ENCODE results near the gene PCCA.
"Not testable (repeated sequence)": the region's sequence is repeated elsewhere in the genome, so short reads cannot be mapped to it uniquely, and the experiment has no call there.

The PCCA gene

DNA sequence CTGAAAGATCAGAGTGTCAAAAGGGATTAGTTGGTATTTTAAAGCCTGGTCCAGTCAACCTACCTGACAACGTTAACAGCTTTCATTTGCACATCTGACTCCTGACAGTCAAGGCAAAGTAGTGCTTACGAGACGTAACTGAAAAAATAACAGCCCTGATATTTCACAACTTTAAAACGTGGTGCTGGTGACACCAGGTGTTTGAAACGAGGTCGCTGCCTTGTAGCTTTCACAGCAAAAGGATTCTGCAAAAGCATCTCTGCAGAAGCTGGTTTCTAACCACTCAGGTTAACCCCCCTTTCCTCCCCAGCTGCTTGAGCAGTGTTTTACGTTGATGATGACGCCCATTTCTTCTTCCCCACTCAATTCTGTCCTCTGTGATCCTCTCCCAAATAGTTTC lies 476.4 kb downstream of the PCCA start:
- H3K23ac ChIP-seq (ENCODE audit: low read length in 2 of 2), result no peak overlapping the region
- no peak overlapping the region for H3K9ac ChIP-seq (ENCODE audit: low read length)
- no peaks in the 10 kb centered on the region for H3K27me3 ChIP-seq (ENCODE audit: control insufficient read depth in 1 of 2, insufficient read depth in 1 of 2, low read length in 2 of 2)
- H4K91ac ChIP-seq (ENCODE audit: low read length), result no peak overlapping the region
- H3K9me3 ChIP-seq (ENCODE audit: control insufficient read depth, low read length), result peaks cover 5% of the 10 kb centered on the region
- no peak overlapping the region for H3K4me2 ChIP-seq (ENCODE audit: low read length, poor library complexity, severe bottlenecking)
- H2BK5ac ChIP-seq (ENCODE audit: low read depth, low read length, poor library complexity, severe bottlenecking), result no peak overlapping the region
- no peak overlapping the region for H3K4me3 ChIP-seq (ENCODE audit: insufficient read depth in 1 of 2, low read depth in 1 of 2, low read length in 2 of 2)
- no peak overlapping the region for H2AK5ac ChIP-seq (ENCODE audit: low read length, severe bottlenecking)
- WGBS, result 70% methylated on average over 8 of the region's 8 CpGs
- H2AFZ ChIP-seq (ENCODE audit: low read depth, low read length), result no peak overlapping the region
- H3K27ac ChIP-seq (ENCODE audit: low read length, poor library complexity, severe bottlenecking), result no peak overlapping the region
- no peak overlapping the region for H2BK15ac ChIP-seq (ENCODE audit: low read depth, poor library complexity, severe bottlenecking)
- H3K36me3 ChIP-seq (ENCODE audit: control insufficient read depth in 1 of 2, insufficient read depth in 2 of 2, low read depth in 1 of 2, low read length in 2 of 2), result no peaks in the 10 kb centered on the region
- H3K14ac ChIP-seq (ENCODE audit: low read length in 2 of 2), result no peak overlapping the region
- no peak overlapping the region for H3K4ac ChIP-seq (ENCODE audit: low read depth in 1 of 2, low read length in 2 of 2)
- DNase-seq, result no peak
- H2BK12ac ChIP-seq (ENCODE audit: low read length in 2 of 2), result no peak overlapping the region
- H2BK120ac ChIP-seq (ENCODE audit: low read depth, low read length), result no peak overlapping the region
- peaks cover 6% of the 10 kb centered on the region for H3K4me1 ChIP-seq (ENCODE audit: control insufficient read depth, insufficient read depth, low read depth, low read length)
- H3K79me1 ChIP-seq (replicated peaks; ENCODE audit: low read length, poor library complexity, severe bottlenecking), result peaks cover 2% of the 10 kb centered on the region
- no peak overlapping the region for H4K8ac ChIP-seq (ENCODE audit: low read length)
- no peak overlapping the region for H3K18ac ChIP-seq (ENCODE audit: low read depth in 1 of 2, low read length in 2 of 2)

GRCh38 chr13:100566543-100566942 lies 477.6 kb downstream of the PCCA start:
- no peak overlapping the region for H3K4me2 ChIP-seq (ENCODE audit: low read length, poor library complexity, severe bottlenecking)
- no peak overlapping the region for H4K8ac ChIP-seq (ENCODE audit: low read length)
- H2BK15ac ChIP-seq (ENCODE audit: low read depth, poor library complexity, severe bottlenecking), result no peak overlapping the region
- H3K9me3 ChIP-seq (ENCODE audit: control insufficient read depth, low read length), result peaks cover 5% of the 10 kb centered on the region
- no peak overlapping the region for H4K91ac ChIP-seq (ENCODE audit: low read length)
- no peak overlapping the region for H3K14ac ChIP-seq (ENCODE audit: low read length in 2 of 2)
- no peaks in the 10 kb centered on the region for H3K36me3 ChIP-seq (ENCODE audit: control insufficient read depth in 1 of 2, insufficient read depth in 2 of 2, low read depth in 1 of 2, low read length in 2 of 2)
- peaks cover 2% of the 10 kb centered on the region for H3K79me1 ChIP-seq (replicated peaks; ENCODE audit: low read length, poor library complexity, severe bottlenecking)
- no peak overlapping the region for H3K4ac ChIP-seq (ENCODE audit: low read depth in 1 of 2, low read length in 2 of 2)
- no peak overlapping the region for H3K23ac ChIP-seq (ENCODE audit: low read length in 2 of 2)
- no peaks in the 10 kb centered on the region for H3K27me3 ChIP-seq (ENCODE audit: control insufficient read depth in 1 of 2, insufficient read depth in 1 of 2, low read length in 2 of 2)
- H2AK5ac ChIP-seq (ENCODE audit: low read length, severe bottlenecking), result no peak overlapping the region
- no peak overlapping the region for H3K9ac ChIP-seq (ENCODE audit: low read length)
- H3K4me3 ChIP-seq (ENCODE audit: insufficient read depth in 1 of 2, low read depth in 1 of 2, low read length in 2 of 2), result no peak overlapping the region
- no peak overlapping the region for H2AFZ ChIP-seq (ENCODE audit: low read depth, low read length)
- no peak overlapping the region for H2BK5ac ChIP-seq (ENCODE audit: low read depth, low read length, poor library complexity, severe bottlenecking)
- no peak overlapping the region for H3K18ac ChIP-seq (ENCODE audit: low read depth in 1 of 2, low read length in 2 of 2)
- 91% methylated on average over 5 of the region's 6 CpGs for WGBS
- no peak overlapping the region for H2BK12ac ChIP-seq (ENCODE audit: low read length in 2 of 2)
- peaks cover 5% of the 10 kb centered on the region for H3K4me1 ChIP-seq (ENCODE audit: control insufficient read depth, insufficient read depth, low read depth, low read length)
- no peak overlapping the region for H3K27ac ChIP-seq (ENCODE audit: low read length, poor library complexity, severe bottlenecking)
- no peak overlapping the region for H2BK120ac ChIP-seq (ENCODE audit: low read depth, low read length)
- DNase-seq, result no peak

GRCh38 chr13:100573121-100573520 lies 484.2 kb downstream of the PCCA start:
- Histone ChIP-seq H3K79me1 (replicated peaks; ENCODE audit: low read length, poor library complexity, severe bottlenecking) (no peaks in the 10 kb centered on the region), H2BK5ac (ENCODE audit: low read depth, low read length, poor library complexity, severe bottlenecking) (no peak overlapping the region), H3K4me3 (ENCODE audit: insufficient read depth in 1 of 2, low read depth in 1 of 2, low read length in 2 of 2) (no peak overlapping the region), H3K27ac (ENCODE audit: low read length, poor library complexity, severe bottlenecking) (no peak overlapping the region), H4K91ac (ENCODE audit: low read length) (no peak overlapping the region), H3K4me1 (ENCODE audit: control insufficient read depth, insufficient read depth, low read depth, low read length) (no peaks in the 10 kb centered on the region), H3K23ac (ENCODE audit: low read length in 2 of 2) (no peak overlapping the region), H3K27me3 (ENCODE audit: control insufficient read depth in 1 of 2, insufficient read depth in 1 of 2, low read length in 2 of 2) (no peaks in the 10 kb centered on the region), H3K9me3 (ENCODE audit: control insufficient read depth, low read length) (no peaks in the 10 kb centered on the region), H3K14ac (ENCODE audit: low read length in 2 of 2) (no peak overlapping the region), H3K36me3 (ENCODE audit: control insufficient read depth in 1 of 2, insufficient read depth in 2 of 2, low read depth in 1 of 2, low read length in 2 of 2) (peaks cover 0 to 4% of the 10 kb centered on the region in 2 experiments), H2AK5ac (ENCODE audit: low read length, severe bottlenecking) (no peak overlapping the region), H2AFZ (ENCODE audit: low read depth, low read length) (no peak overlapping the region), H2BK120ac (ENCODE audit: low read depth, low read length) (no peak overlapping the region), H2BK12ac (ENCODE audit: low read length in 2 of 2) (no peak overlapping the region), H3K18ac (ENCODE audit: low read depth in 1 of 2, low read length in 2 of 2) (no peak overlapping the region), H2BK15ac (ENCODE audit: low read depth, poor library complexity, severe bottlenecking) (no peak overlapping the region), H4K8ac (ENCODE audit: low read length) (no peak overlapping the region), H3K9ac (ENCODE audit: low read length) (no peak overlapping the region), H3K4me2 (ENCODE audit: low read length, poor library complexity, severe bottlenecking) (no peak overlapping the region), H3K4ac (ENCODE audit: low read depth in 1 of 2, low read length in 2 of 2) (no peak overlapping the region)
- WGBS, result 44% methylated on average over 2 of the region's 2 CpGs
- DNase-seq, result peak; percentile 79

DNA sequence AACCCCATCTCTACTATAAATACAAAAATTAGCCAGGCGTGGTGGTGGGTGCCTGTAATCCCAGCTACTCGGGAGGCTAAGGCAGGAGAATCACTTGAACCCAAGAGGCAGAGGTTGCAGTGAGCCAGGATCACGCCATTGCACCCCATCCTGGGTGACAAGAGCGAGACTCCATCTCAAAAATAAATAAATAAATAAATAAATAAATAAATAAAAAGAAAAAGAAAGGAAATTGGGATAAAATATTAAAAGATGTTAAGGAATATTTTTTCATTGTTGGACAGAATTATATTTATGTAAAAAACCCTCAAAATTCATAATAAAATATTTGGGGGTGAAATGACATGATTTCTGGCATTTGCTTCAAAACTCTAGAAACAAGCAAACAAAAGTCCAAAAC lies 488.3 kb downstream of the PCCA start:
- H3K4me2 ChIP-seq (ENCODE audit: low read length, poor library complexity, severe bottlenecking); H2BK12ac ChIP-seq (ENCODE audit: low read length in 2 of 2); DNase-seq; H4K91ac ChIP-seq (ENCODE audit: low read length); H3K79me1 ChIP-seq (replicated peaks; ENCODE audit: low read length, poor library complexity, severe bottlenecking); H2AFZ ChIP-seq (ENCODE audit: low read depth, low read length); H3K14ac ChIP-seq (ENCODE audit: low read length in 2 of 2); H3K4me1 ChIP-seq (ENCODE audit: control insufficient read depth, insufficient read depth, low read depth, low read length); H2AK5ac ChIP-seq (ENCODE audit: low read length, severe bottlenecking); H3K23ac ChIP-seq (ENCODE audit: low read length in 2 of 2); H2BK120ac ChIP-seq (ENCODE audit: low read depth, low read length); H3K4me3 ChIP-seq (ENCODE audit: insufficient read depth in 1 of 2, low read depth in 1 of 2, low read length in 2 of 2); H2BK15ac ChIP-seq (ENCODE audit: low read depth, poor library complexity, severe bottlenecking); H3K27me3 ChIP-seq (ENCODE audit: control insufficient read depth in 1 of 2, insufficient read depth in 1 of 2, low read length in 2 of 2); H3K27ac ChIP-seq (ENCODE audit: low read length, poor library complexity, severe bottlenecking); H3K4ac ChIP-seq (ENCODE audit: low read depth in 1 of 2, low read length in 2 of 2); H3K18ac ChIP-seq (ENCODE audit: low read depth in 1 of 2, low read length in 2 of 2); H3K9ac ChIP-seq (ENCODE audit: low read length); H4K8ac ChIP-seq (ENCODE audit: low read length); H2BK5ac ChIP-seq (ENCODE audit: low read depth, low read length, poor library complexity, severe bottlenecking): not testable (repeated sequence)
- WGBS, result 100% methylated on average over 2 of the region's 4 CpGs
- peaks cover 6 to 38% of the 10 kb centered on the region in 2 experiments for H3K36me3 ChIP-seq (ENCODE audit: control insufficient read depth in 1 of 2, insufficient read depth in 2 of 2, low read depth in 1 of 2, low read length in 2 of 2)
- H3K9me3 ChIP-seq (ENCODE audit: control insufficient read depth, low read length), result peaks cover 16% of the 10 kb centered on the region

Data from mesenchymal stem cell (in vitro differentiated cells and primary cell).